ENCODE data around the gene TNRC18.

DNA sequence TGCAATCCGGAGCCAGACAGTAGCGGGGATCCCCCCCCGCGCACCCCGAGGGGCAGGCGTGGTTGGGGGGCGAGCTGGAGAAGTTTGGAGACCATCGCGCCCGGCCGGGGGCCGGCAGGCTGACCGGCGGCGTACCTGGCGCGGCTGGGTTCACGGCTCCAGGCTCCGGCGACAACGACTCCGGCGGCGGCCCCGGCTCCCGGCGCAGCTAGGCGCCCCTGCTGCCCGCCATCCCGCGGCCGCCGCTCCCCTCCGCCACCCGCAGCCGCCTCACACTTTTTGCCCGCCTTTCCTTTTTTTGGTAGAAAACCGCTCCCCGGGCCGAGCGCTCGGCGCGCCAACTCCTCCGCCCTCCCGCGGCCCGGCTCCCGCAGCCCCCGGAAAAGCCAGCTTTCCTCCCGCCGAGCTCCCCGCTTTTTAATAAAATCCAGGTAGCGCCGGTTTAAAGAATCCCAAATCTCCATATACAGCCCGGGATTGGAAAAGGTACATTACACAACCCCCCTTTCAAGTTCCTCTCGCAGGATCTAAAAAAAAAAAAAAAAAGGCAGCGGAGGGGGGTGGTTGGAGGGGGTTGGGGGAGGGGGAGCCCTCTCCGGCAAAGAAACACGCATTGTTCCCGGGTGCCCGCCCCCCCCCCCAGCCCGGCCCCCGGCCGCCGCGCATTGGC lies at the start of gene TNRC18:
- TF ChIP-seq CTCF (IDR thresholded peaks at IDR 0.05; ENCODE audit: insufficient read depth, low read length, poor library complexity, severe bottlenecking) = no peak
- TF ChIP-seq EZH2phosphoT487 (conservative IDR thresholded peaks at IDR 0.05; ENCODE audit: low read length) = peak; percentile 82; the same call in 1 of the 2 replicates

All from SU-DHL-6 (cell line).